Keratinocyte (primary cell): ENCODE measurements around the gene ZNF248. TPM values are rescaled to one million over a fixed set of nuclear protein-coding genes. Genes with fewer than 3 reads are reported as not detected.

Source experiments
- DNase-seq: peaks from one replicate; pipeline ENCODE4 v3.0.0-alpha.2; 2011; ENCODE audit warnings: low read depth, missing footprints, low spot score
- FAIRE-seq: peaks from 2 replicates; lab custom pipeline; 2011; peaks lifted over from hg19 to GRCh38; lab: Jason Lieb, UNC
- H2AFZ ChIP-seq: 2 replicates; pipeline ENCODE4 v1.6.0; 2012; ENCODE audit warnings: low read length, control low read depth, inconsistent platforms; ENCODE audit not compliant: control insufficient read depth
- H3K27ac ChIP-seq: 2 replicates; pipeline ENCODE4 v1.5.1; 2011; ENCODE audit warnings: low read length; ENCODE audit not compliant: control insufficient read depth, insufficient read depth
- H3K27me3 ChIP-seq: 3 replicates; pipeline ENCODE4 v1.6.0; 2011; ENCODE audit warnings: low read length; ENCODE audit not compliant: control insufficient read depth, insufficient read depth; ENCODE audit errors: extremely low read depth
- H3K36me3 ChIP-seq, 2 experiments: 2 replicates in 1 of 2; 3 replicates in 1 of 2; pipeline ENCODE4 v1.5.1; 2011; ENCODE audit warnings: low read length in 2 of 2, mild to moderate bottlenecking in 1 of 2; ENCODE audit not compliant: control insufficient read depth in 2 of 2, insufficient read depth in 2 of 2; ENCODE audit errors: extremely low read depth in 1 of 2
- H3K4me1 ChIP-seq: 3 replicates; pipeline ENCODE4 v1.5.1; 2011; ENCODE audit warnings: low read length; ENCODE audit not compliant: control insufficient read depth, insufficient read depth; ENCODE audit errors: extremely low read depth
- H3K4me2 ChIP-seq: 3 replicates; pipeline ENCODE4 v1.6.0; 2011; ENCODE audit warnings: low read depth, low read length; ENCODE audit not compliant: control insufficient read depth, insufficient read depth; ENCODE audit errors: extremely low read depth
- H3K4me3 ChIP-seq, 3 experiments: fragments of 200-600 bp in 1 of 3; sonication (generic) in 1 of 3; 2 replicates in 2 of 3; 3 replicates in 1 of 3; pipeline ENCODE4 v1.5.1; 2011 to 2016; ENCODE audit warnings: low read length in 3 of 3, mild to moderate bottlenecking in 3 of 3, control low read depth in 2 of 3, inconsistent platforms in 1 of 3, low read depth in 1 of 3, mixed read lengths in 1 of 3, mixed run types in 1 of 3, moderate library complexity in 1 of 3; ENCODE audit not compliant: control insufficient read depth in 2 of 3, insufficient read depth in 2 of 3; ENCODE audit errors: extremely low read depth in 1 of 3
- H3K79me2 ChIP-seq: 2 replicates; pipeline ENCODE4 v1.6.0; 2012; ENCODE audit warnings: low read length; ENCODE audit not compliant: control insufficient read depth, insufficient read depth
- H3K9ac ChIP-seq: 3 replicates; pipeline ENCODE4 v1.6.0; 2011; ENCODE audit warnings: low read length; ENCODE audit not compliant: control insufficient read depth, insufficient read depth; ENCODE audit errors: extremely low read depth
- H3K9me1 ChIP-seq: 3 replicates; pipeline ENCODE4 v1.6.0; 2011; ENCODE audit warnings: low read length; ENCODE audit not compliant: control insufficient read depth, insufficient read depth; ENCODE audit errors: extremely low read depth
- H3K9me3 ChIP-seq: 2 replicates; pipeline ENCODE4 v1.5.1; 2012; ENCODE audit warnings: low read depth, low read length; ENCODE audit not compliant: control insufficient read depth
- H4K20me1 ChIP-seq: 3 replicates; pipeline ENCODE4 v1.6.0; 2011; ENCODE audit warnings: low read length; ENCODE audit not compliant: control insufficient read depth, insufficient read depth; ENCODE audit errors: extremely low read depth
- EZH2 ChIP-seq: IDR thresholded peaks from one replicate; pipeline ENCODE4 v1.6.1; 2012; ENCODE audit warnings: inconsistent platforms, mild to moderate bottlenecking, low read length, moderate library complexity
- dilution Hi-C: fragments of 300-500 bp; cut with MboI; formaldehyde crosslinking; loops from one replicate; pipeline ENCODE4 v1.7.0; 2020; ENCODE audit warnings: low sequenced_read_pairs; ENCODE audit not compliant: extremely low pct_ligation_motif_present
- polyA plus RNA-seq, 5 experiments: library from polyadenylated mRNA; depleted of rRNA in 3 of 5; stranded (reverse) in 3 of 5; stranded (forward) in 1 of 5; unstranded in 1 of 5; fragments of >200 nt; gene quantifications; 1 replicate in 1 of 5; 2 replicates in 3 of 5; 3 replicates in 1 of 5; pipeline versions ENCODE4 v1.2.1 to v1.2.3, GENCODE V29; 2011 to 2012; ENCODE audit warnings: missing spikeins in 2 of 5, low read depth in 1 of 5, low replicate concordance in 1 of 5
- TF ChIP-seq, protein P1 (sequence below), 3 experiments: IDR thresholded peaks in 1 of 3; conservative IDR thresholded peaks in 1 of 3; optimal IDR thresholded peaks in 1 of 3; 2 replicates in 2 of 3; 3 replicates in 1 of 3; pipeline versions ENCODE3 to v1.5.1; 2011; ENCODE audit warnings: low read length in 3 of 3, mild to moderate bottlenecking in 3 of 3, moderate library complexity in 2 of 3, control low read depth in 1 of 3, inconsistent platforms in 1 of 3; ENCODE audit not compliant: insufficient read depth in 2 of 3; ENCODE audit errors: extremely low read depth in 1 of 3

Gene ZNF248
- polyA plus RNA-seq, 1 donor (not counting 4 experiments of a cell fraction or from before 2014, with no cell fraction given) = 4.9 TPM

DNA sequence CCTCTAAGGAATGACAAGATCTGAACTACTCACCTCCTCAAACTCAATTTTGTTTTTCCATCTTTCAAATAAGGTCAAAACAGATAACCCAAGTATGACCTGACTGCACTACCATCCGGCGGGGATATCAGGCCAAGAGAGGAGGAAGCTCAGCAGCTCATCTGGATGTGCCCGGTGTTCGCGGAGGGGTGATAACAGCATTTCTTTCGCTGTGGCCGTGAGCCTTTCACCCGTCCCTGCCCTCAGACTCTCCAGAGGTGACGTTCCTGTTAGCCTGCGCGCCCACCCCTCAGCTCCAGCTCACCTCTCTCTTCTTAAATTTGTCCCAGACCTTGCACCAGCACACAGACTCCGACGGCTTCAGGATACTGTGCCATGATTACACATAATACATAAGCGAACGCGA lies 526 bp downstream of the ZNF248 start:
- H3K9me1 ChIP-seq = no peaks in the 10 kb centered on the region
- H3K4me1 ChIP-seq = peaks cover 6% of the 10 kb centered on the region
- peak overlapping the region; percentile 98 for H2AFZ ChIP-seq
- peak overlapping the region; percentile 94 for H3K9ac ChIP-seq
- peak overlapping the region; percentile 96 for H3K4me2 ChIP-seq
- H3K79me2 ChIP-seq = peaks cover 4% of the 10 kb centered on the region
- H3K4me3 ChIP-seq = peak overlapping the region; percentile 68 to 81 (median 79)
- H3K9me3 ChIP-seq = no peaks in the 10 kb centered on the region
- no peaks in the 10 kb centered on the region for H3K27me3 ChIP-seq
- dilution Hi-C loops = no loop called here
- no peaks in the 10 kb centered on the region for H4K20me1 ChIP-seq
- DNase-seq (no peak), FAIRE-seq (no peak)
- H3K36me3 ChIP-seq = no peaks in the 10 kb centered on the region
- TF ChIP-seq EZH2 = no peak
- TF ChIP-seq, protein P1, sequence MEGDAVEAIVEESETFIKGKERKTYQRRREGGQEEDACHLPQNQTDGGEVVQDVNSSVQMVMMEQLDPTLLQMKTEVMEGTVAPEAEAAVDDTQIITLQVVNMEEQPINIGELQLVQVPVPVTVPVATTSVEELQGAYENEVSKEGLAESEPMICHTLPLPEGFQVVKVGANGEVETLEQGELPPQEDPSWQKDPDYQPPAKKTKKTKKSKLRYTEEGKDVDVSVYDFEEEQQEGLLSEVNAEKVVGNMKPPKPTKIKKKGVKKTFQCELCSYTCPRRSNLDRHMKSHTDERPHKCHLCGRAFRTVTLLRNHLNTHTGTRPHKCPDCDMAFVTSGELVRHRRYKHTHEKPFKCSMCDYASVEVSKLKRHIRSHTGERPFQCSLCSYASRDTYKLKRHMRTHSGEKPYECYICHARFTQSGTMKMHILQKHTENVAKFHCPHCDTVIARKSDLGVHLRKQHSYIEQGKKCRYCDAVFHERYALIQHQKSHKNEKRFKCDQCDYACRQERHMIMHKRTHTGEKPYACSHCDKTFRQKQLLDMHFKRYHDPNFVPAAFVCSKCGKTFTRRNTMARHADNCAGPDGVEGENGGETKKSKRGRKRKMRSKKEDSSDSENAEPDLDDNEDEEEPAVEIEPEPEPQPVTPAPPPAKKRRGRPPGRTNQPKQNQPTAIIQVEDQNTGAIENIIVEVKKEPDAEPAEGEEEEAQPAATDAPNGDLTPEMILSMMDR (optimal IDR thresholded peaks at IDR 0.05 in 1 of 3, IDR thresholded peaks at IDR 0.05 in 1 of 3, conservative IDR thresholded peaks at IDR 0.05 in 1 of 3; ENCODE audit: extremely low read depth in 1 of 3, insufficient read depth in 2 of 3, low read length in 3 of 3) = no peak
- H3K27ac ChIP-seq = peak overlapping the region; percentile 92

DNA sequence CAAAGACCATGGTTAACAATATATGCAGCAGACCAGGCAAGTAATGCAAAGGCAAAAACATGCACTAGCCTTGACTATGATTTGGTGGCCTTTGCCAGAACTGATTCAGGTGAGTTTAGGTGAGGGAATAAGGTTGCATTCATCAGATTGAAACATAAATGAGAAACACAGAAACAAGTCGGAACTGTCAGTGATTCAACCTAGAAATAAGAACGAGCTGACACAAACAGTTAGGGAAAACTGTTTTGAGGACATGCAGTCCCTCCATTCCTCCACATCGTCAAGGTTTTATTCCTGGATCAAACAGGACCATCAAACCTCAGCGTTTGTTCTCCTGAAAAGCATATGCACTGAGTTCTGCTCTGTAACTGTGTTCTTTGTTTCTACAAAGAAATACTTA lies 1.8 kb downstream of the ZNF248 start:
- Histone ChIP-seq H3K4me1 (peaks cover 6% of the 10 kb centered on the region), H3K4me3 (peak overlapping the region in 2 of 3 experiments; percentile 15 to 81), H3K9me3 (no peaks in the 10 kb centered on the region), H3K27me3 (no peaks in the 10 kb centered on the region), H3K4me2 (peak overlapping the region; percentile 96), H3K79me2 (peaks cover 4% of the 10 kb centered on the region), H4K20me1 (no peaks in the 10 kb centered on the region), H3K9ac (no peak overlapping the region), H3K9me1 (no peaks in the 10 kb centered on the region), H2AFZ (peak overlapping the region; percentile 2), H3K36me3 (no peaks in the 10 kb centered on the region), H3K27ac (no peak overlapping the region)
- FAIRE-seq (no peak), DNase-seq (no peak)
- dilution Hi-C loops = no loop called here
- no peak for TF ChIP-seq EZH2
- TF ChIP-seq, protein P1 (optimal IDR thresholded peaks at IDR 0.05 in 1 of 3, IDR thresholded peaks at IDR 0.05 in 1 of 3, conservative IDR thresholded peaks at IDR 0.05 in 1 of 3; ENCODE audit: extremely low read depth in 1 of 3, insufficient read depth in 2 of 3, low read length in 3 of 3) = no peak
